ENCODE measurements around the gene SLC30A2. TPM values are rescaled to one million over a fixed set of nuclear protein-coding genes. Genes with fewer than 3 reads are reported as not detected.

Gene SLC30A2
- total and polyA plus RNA-seq, 10 of the 15 experiments (the other 5 are each of a cell fraction or from before 2014, with no cell fraction given) = 0.13 TPM; not detected in 9

DNA sequence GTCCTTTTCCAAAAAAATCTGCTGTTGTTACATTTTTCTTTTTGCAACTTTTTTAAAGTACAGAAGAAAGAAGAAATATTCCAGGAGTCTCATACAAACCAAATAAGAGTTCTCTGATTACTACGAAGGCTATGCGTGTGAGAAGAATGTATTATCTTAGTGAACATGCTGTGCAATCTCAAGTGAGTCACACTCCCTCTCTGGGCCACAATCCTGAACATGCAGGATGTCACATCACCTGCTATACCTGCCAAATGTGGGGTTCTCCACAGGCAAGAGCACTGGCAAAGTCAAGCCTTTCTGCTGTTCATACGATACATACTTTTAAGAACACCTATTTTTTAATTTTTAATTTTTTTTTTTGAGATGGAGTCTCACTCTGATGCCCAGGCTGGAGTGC, 43.2 kb upstream of the SLC30A2 start (continued):
- TF ChIP-seq NFYA (IDR thresholded peaks at IDR 0.05; ENCODE audit: borderline replicate concordance, low read depth, low read length) = no peak
- TF ChIP-seq, protein P1, sequence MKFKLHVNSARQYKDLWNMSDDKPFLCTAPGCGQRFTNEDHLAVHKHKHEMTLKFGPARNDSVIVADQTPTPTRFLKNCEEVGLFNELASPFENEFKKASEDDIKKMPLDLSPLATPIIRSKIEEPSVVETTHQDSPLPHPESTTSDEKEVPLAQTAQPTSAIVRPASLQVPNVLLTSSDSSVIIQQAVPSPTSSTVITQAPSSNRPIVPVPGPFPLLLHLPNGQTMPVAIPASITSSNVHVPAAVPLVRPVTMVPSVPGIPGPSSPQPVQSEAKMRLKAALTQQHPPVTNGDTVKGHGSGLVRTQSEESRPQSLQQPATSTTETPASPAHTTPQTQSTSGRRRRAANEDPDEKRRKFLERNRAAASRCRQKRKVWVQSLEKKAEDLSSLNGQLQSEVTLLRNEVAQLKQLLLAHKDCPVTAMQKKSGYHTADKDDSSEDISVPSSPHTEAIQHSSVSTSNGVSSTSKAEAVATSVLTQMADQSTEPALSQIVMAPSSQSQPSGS (IDR thresholded peaks at IDR 0.05; ENCODE audit: low read length) = no peak
- TF ChIP-seq RB1 (IDR thresholded peaks at IDR 0.05; ENCODE audit: borderline replicate concordance) = no peak

DNA sequence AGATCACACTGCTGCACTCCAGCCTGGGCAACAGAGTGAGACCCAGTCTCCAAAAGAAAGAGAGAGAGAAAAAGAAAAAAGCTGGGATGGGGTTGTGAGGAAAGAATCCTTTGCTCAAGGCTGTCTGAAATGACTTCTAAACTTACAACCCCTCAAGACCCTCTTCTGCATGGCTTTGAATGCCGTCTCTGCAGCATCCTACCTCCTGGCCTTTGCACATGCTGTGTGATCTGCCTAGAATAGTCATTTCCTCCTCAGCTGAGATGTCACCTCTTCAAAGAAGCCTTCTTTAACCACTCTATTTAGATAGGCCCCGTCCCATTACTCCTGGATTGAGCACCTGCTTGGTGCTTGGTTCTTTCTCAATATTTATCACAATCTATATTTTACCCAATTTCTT, 38.9 kb upstream of the SLC30A2 start:
- H3K4me3 ChIP-seq = no peak overlapping the region
- FAIRE-seq = no peak
- DNase-seq (ENCODE audit: low read depth, low spot score) = no peak
- SMC1A ChIA-PET (ENCODE audit: uncharacterized antibody, unreplicated experiment) = interaction anchor here (1.2 to 1.9 kb wide), 3 partner anchors 16 to 61 kb away, joined by 3 to 5 read pairs (median 3); no protein-coding TSS in a partner anchor
- ATAC-seq = no peak
- WGBS (ENCODE audit: insufficient coverage, insufficient replicate concordance, low lambda C conversion rate, missing lambda C conversion rate) = 25% methylated on average over 2 of the region's 2 CpGs
- no TSS peak for BruUV-seq (replicated peaks)
- H3K27me3 ChIP-seq (replicated peaks in 1 of 2; ENCODE audit: control insufficient read depth in 2 of 2, insufficient read depth in 2 of 2, low read length in 1 of 2) = no peaks in the 10 kb centered on the region; a peak in 2 of 4 replicates
- H3K9me3 ChIP-seq (replicated peaks; ENCODE audit: control insufficient read depth, insufficient read depth, low read length) = no peaks in the 10 kb centered on the region
- RAD21 ChIA-PET (ENCODE audit: unreplicated experiment) = no interaction called here
- CTCF ChIA-PET = interaction anchor here (1.4 to 1.5 kb wide), 2 partner anchors 20 to 49 kb away, joined by 3 to 4 read pairs; no protein-coding TSS in a partner anchor
- TF ChIP-seq SREBF1 (IDR thresholded peaks at IDR 0.05; ENCODE audit: low read length) (no peak), HDAC6 (IDR thresholded peaks at IDR 0.05; ENCODE audit: unreplicated experiment) (no peak), ZZZ3 (IDR thresholded peaks at IDR 0.05; ENCODE audit: control insufficient read depth, insufficient read length, low read depth) (no peak), HDGF (IDR thresholded peaks at IDR 0.05) (no peak), TBL1XR1 (IDR thresholded peaks at IDR 0.05; ENCODE audit: low read depth, low read length) (no peak), RELA (IDR thresholded peaks at IDR 0.05; ENCODE audit: borderline replicate concordance, partially characterized antibody) (no peak), YY1 (IDR thresholded peaks at IDR 0.05; ENCODE audit: low read depth, low read length) (no peak), WRNIP1 (IDR thresholded peaks at IDR 0.05; ENCODE audit: borderline replicate concordance, low read depth, low read length) (no peak), TAF1 (IDR thresholded peaks at IDR 0.05; ENCODE audit: borderline replicate concordance, low read depth, low read length) (no peak), ZNF274 (IDR thresholded peaks at IDR 0.05; ENCODE audit: insufficient read depth, insufficient read length) (no peak), CBX3 (IDR thresholded peaks at IDR 0.05; ENCODE audit: borderline replicate concordance, low read depth) (no peak)
- TF ChIP-seq, protein P2, sequence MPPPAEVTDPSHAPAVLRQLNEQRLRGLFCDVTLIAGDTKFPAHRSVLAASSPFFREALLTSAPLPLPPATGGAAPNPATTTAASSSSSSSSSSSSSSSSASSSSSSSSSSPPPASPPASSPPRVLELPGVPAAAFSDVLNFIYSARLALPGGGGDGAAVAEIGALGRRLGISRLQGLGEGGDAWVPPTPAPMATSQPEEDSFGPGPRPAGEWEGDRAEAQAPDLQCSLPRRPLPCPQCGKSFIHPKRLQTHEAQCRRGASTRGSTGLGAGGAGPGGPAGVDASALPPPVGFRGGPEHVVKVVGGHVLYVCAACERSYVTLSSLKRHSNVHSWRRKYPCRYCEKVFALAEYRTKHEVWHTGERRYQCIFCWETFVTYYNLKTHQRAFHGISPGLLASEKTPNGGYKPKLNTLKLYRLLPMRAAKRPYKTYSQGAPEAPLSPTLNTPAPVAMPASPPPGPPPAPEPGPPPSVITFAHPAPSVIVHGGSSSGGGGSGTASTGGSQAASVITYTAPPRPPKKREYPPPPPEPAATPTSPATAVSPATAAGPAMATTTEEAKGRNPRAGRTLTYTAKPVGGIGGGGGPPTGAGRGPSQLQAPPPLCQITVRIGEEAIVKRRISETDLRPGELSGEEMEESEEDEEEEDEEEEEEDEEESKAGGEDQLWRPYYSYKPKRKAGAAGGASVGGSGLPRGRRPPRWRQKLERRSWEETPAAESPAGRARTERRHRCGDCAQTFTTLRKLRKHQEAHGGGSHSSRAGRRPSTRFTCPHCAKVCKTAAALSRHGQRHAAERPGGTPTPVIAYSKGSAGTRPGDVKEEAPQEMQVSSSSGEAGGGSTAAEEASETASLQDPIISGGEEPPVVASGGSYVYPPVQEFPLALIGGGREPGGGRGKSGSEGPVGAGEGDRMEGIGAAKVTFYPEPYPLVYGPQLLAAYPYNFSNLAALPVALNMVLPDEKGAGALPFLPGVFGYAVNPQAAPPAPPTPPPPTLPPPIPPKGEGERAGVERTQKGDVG (CRISPR knock-in tag; IDR thresholded peaks at IDR 0.05) = no peak
- TF ChIP-seq, protein P3, sequence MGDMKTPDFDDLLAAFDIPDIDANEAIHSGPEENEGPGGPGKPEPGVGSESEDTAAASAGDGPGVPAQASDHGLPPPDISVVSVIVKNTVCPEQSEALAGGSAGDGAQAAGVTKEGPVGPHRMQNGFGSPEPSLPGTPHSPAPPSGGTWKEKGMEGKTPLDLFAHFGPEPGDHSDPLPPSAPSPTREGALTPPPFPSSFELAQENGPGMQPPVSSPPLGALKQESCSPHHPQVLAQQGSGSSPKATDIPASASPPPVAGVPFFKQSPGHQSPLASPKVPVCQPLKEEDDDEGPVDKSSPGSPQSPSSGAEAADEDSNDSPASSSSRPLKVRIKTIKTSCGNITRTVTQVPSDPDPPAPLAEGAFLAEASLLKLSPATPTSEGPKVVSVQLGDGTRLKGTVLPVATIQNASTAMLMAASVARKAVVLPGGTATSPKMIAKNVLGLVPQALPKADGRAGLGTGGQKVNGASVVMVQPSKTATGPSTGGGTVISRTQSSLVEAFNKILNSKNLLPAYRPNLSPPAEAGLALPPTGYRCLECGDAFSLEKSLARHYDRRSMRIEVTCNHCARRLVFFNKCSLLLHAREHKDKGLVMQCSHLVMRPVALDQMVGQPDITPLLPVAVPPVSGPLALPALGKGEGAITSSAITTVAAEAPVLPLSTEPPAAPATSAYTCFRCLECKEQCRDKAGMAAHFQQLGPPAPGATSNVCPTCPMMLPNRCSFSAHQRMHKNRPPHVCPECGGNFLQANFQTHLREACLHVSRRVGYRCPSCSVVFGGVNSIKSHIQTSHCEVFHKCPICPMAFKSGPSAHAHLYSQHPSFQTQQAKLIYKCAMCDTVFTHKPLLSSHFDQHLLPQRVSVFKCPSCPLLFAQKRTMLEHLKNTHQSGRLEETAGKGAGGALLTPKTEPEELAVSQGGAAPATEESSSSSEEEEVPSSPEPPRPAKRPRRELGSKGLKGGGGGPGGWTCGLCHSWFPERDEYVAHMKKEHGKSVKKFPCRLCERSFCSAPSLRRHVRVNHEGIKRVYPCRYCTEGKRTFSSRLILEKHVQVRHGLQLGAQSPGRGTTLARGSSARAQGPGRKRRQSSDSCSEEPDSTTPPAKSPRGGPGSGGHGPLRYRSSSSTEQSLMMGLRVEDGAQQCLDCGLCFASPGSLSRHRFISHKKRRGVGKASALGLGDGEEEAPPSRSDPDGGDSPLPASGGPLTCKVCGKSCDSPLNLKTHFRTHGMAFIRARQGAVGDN (IDR thresholded peaks at IDR 0.05) = no peak
- H2AFZ ChIP-seq (ENCODE audit: control insufficient read depth, low read depth, low read length) = no peak overlapping the region
- H3K27ac ChIP-seq (ENCODE audit: control insufficient read depth, insufficient read depth) = no peak overlapping the region
- H3K4me2 ChIP-seq (ENCODE audit: control insufficient read depth, insufficient read depth) = no peak overlapping the region
- intact Hi-C loops (cut with micrococcal nuclease; ENCODE audit: unreplicated experiment) (no loop called here), in situ Hi-C loops (cut with MboI) (no loop called here)
- H3K79me2 ChIP-seq (ENCODE audit: control insufficient read depth, insufficient read depth, low read length) = no peaks in the 10 kb centered on the region
- H4K20me1 ChIP-seq (ENCODE audit: control insufficient read depth, insufficient read depth) = no peaks in the 10 kb centered on the region
- POLR2A ChIA-PET = no interaction called here
- H3K9ac ChIP-seq (ENCODE audit: control insufficient read depth, insufficient read depth, low read length) = no peak overlapping the region
- H3K36me3 ChIP-seq (ENCODE audit: control insufficient read depth in 2 of 2, insufficient read depth in 2 of 2, low read length in 1 of 2) = no peaks in the 10 kb centered on the region
- H3K4me1 ChIP-seq (ENCODE audit: control insufficient read depth, insufficient read depth, low read length) = no peaks in the 10 kb centered on the region
